PC-3 (cell line): ENCODE measurements around the gene CHST3. TPM values are rescaled to one million over a fixed set of nuclear protein-coding genes. Genes with fewer than 3 reads are reported as not detected.

Experiments used
- ATAC-seq: fragments of 200-7000 bp; cut with Tn5 transposase; 2 replicates; pipeline ENCODE4 v1.9.1; 2020; ENCODE audit warnings: mild to moderate bottlenecking, moderate library complexity
- BruUV-seq: library from RNA; stranded (reverse); fragments of 400-500 nt; replicated peaks from 2 replicates; lab custom pipeline; 2021; lab: Mats Ljungman, UMichigan
- CTCF ChIA-PET: fragments of 300-600 bp; sonication (Branson Sonifier 250); formaldehyde crosslinking; loops from one replicate; lab custom pipeline; 2022; ENCODE audit warnings: antibody characterized with exemption; lab: Charles Lee
- POLR2A ChIA-PET: fragments of 300-600 bp; sonication (Branson Sonifier 250); formaldehyde crosslinking; loops from one replicate; lab custom pipeline; 2022; ENCODE audit warnings: antibody characterized with exemption; ENCODE audit not compliant: unreplicated experiment; lab: Charles Lee
- DNase-seq: peaks from one replicate; pipeline ENCODE4 v3.0.0-alpha.2; 2015
- H2AFZ ChIP-seq: fragments of 300-600 bp; sonication (generic); 2 replicates; pipeline ENCODE4 v1.6.0; 2016; ENCODE audit warnings: antibody characterized with exemption, low read length
- H3F3A ChIP-seq: fragments of 300-600 bp; sonication (generic); one replicate; pipeline ENCODE4 v1.6.0; 2017; ENCODE audit warnings: antibody characterized with exemption, low read length, control low read depth, mild to moderate bottlenecking; ENCODE audit not compliant: unreplicated experiment
- H3K27ac ChIP-seq: fragments of 300-600 bp; sonication (generic); 2 replicates; pipeline ENCODE4 v1.5.1; 2016; ENCODE audit warnings: mild to moderate bottlenecking, low read length
- H3K27me3 ChIP-seq: fragments of 300-600 bp; sonication (generic); 2 replicates; pipeline ENCODE4 v1.6.1; 2016; ENCODE audit warnings: low read length, mixed read lengths
- H3K36me3 ChIP-seq: fragments of 300-600 bp; sonication (generic); 2 replicates; pipeline ENCODE4 v1.6.1; 2016; ENCODE audit warnings: low read depth, mixed run types, low read length, mixed read lengths
- H3K4me1 ChIP-seq: fragments of 300-600 bp; sonication (generic); 2 replicates; pipeline ENCODE4 v1.5.1; 2016; ENCODE audit warnings: low read length; ENCODE audit not compliant: insufficient read depth
- H3K4me2 ChIP-seq: fragments of 300-600 bp; sonication (generic); 2 replicates; pipeline ENCODE4 v1.6.0; 2016; ENCODE audit warnings: low read length
- H3K4me3 ChIP-seq: fragments of 300-600 bp; sonication (generic); 2 replicates; pipeline ENCODE4 v1.5.1; 2016; ENCODE audit warnings: mild to moderate bottlenecking, low read length, mixed read lengths
- H3K79me2 ChIP-seq: fragments of 300-600 bp; sonication (generic); 2 replicates; pipeline ENCODE4 v1.6.1; 2017; ENCODE audit warnings: low read length, mixed read lengths
- H3K9ac ChIP-seq: fragments of 300-600 bp; sonication (generic); 2 replicates; pipeline ENCODE4 v1.6.0; 2016; ENCODE audit warnings: mild to moderate bottlenecking, low read length
- H3K9me2 ChIP-seq: fragments of 300-600 bp; sonication (generic); replicated peaks from 2 replicates; pipeline ENCODE4 v1.6.1; 2016; ENCODE audit warnings: mixed run types, low read length, mixed read lengths
- H3K9me3 ChIP-seq: fragments of 300-600 bp; sonication (generic); 2 replicates; pipeline ENCODE4 v1.6.1; 2016; ENCODE audit warnings: low read length, mixed read lengths
- H4K20me1 ChIP-seq: fragments of 300-600 bp; sonication (generic); 2 replicates; pipeline ENCODE4 v1.6.1; 2016; ENCODE audit warnings: low read length, mixed read lengths
- EZH2 ChIP-seq: fragments of 300-600 bp; sonication (generic); IDR thresholded peaks from one replicate; pipeline ENCODE4 v1.6.1; 2017; ENCODE audit warnings: antibody characterized with exemption, mild to moderate bottlenecking, low read length; ENCODE audit not compliant: unreplicated experiment
- EZH2phosphoT487 ChIP-seq: fragments of 300-600 bp; sonication (generic); IDR thresholded peaks from 2 replicates; pipeline ENCODE4 v1.6.1; 2018; ENCODE audit warnings: mild to moderate bottlenecking, antibody characterized with exemption, low read length, borderline replicate concordance
- intact Hi-C: fragments of 100-400 bp; cut with micrococcal nuclease; formaldehyde crosslinking; loops from 2 replicates; pipeline ENCODE4 v1.9.0; 2023
- total RNA-seq: library from RNA; depleted of rRNA; stranded (reverse); fragments of >200 nt; gene quantifications from 2 replicates; pipeline ENCODE4 v1.2.3, GENCODE V29; 2014
- TF ChIP-seq, protein P1 (sequence below): fragments of 300-600 bp; sonication (generic); conservative IDR thresholded peaks from 2 replicates; pipeline ENCODE4 v1.5.1; 2017; ENCODE audit warnings: antibody characterized with exemption, low read depth, mild to moderate bottlenecking, low read length

The CHST3 gene
- total RNA-seq, 1 experiment from 2014 or later: 12.7 TPM

DNA sequence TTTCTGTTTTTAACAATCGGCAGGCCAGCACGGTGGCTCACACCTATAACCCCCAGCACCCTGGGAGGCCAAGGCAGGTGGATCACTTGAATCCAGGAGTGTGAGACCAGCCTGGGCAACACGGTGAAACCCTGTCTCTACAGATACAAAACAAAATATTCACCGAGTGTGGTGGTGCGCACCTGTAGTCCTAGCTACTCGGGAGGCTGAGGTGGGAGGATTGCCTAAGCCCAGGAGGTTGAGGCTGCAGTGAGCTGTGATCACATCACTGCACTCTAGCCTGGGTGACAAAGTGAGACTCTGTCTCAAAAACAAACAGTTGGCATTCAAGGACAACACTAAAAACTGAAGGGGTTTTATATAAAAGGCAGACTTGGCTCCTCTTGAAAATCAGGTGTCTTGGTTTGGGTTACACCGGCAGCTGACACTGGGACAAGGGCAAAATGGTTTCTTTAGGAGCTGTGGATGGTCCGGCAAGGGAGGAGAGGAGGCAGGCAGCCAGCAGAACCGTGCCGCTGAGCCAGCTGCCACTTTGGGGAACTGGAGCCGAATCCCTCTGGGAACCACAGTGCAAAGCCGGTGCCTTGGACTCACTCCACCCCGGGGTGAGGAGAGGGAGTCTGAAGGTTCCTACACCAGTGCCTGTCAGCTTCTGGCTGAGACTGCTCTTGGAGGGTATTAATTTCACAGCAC is 52.6 kb downstream of the CHST3 start:
- POLR2A ChIA-PET: no interaction called here
- no peak overlapping the region for H3K9ac ChIP-seq
- BruUV-seq: no TSS peak
- CTCF ChIA-PET: no interaction called here
- H3F3A ChIP-seq: no peaks in the 10 kb centered on the region
- H3K27ac ChIP-seq: no peak overlapping the region
- intact Hi-C loops: no loop called here
- H3K4me2 ChIP-seq: no peak overlapping the region
- ATAC-seq (no peak), DNase-seq (no peak)
- H3K36me3 ChIP-seq: no peaks in the 10 kb centered on the region
- no peaks in the 10 kb centered on the region for H3K27me3 ChIP-seq
- no peaks in the 10 kb centered on the region for H3K4me1 ChIP-seq
- H4K20me1 ChIP-seq: no peaks in the 10 kb centered on the region
- no peaks in the 10 kb centered on the region for H3K9me3 ChIP-seq
- H3K9me2 ChIP-seq: no peaks in the 10 kb centered on the region
- TF ChIP-seq EZH2 (no peak), EZH2phosphoT487 (no peak)
- TF ChIP-seq, protein P1, sequence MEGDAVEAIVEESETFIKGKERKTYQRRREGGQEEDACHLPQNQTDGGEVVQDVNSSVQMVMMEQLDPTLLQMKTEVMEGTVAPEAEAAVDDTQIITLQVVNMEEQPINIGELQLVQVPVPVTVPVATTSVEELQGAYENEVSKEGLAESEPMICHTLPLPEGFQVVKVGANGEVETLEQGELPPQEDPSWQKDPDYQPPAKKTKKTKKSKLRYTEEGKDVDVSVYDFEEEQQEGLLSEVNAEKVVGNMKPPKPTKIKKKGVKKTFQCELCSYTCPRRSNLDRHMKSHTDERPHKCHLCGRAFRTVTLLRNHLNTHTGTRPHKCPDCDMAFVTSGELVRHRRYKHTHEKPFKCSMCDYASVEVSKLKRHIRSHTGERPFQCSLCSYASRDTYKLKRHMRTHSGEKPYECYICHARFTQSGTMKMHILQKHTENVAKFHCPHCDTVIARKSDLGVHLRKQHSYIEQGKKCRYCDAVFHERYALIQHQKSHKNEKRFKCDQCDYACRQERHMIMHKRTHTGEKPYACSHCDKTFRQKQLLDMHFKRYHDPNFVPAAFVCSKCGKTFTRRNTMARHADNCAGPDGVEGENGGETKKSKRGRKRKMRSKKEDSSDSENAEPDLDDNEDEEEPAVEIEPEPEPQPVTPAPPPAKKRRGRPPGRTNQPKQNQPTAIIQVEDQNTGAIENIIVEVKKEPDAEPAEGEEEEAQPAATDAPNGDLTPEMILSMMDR: no peak
- H3K4me3 ChIP-seq: no peak overlapping the region
- no peak overlapping the region for H2AFZ ChIP-seq
- H3K79me2 ChIP-seq: no peaks in the 10 kb centered on the region

DNA sequence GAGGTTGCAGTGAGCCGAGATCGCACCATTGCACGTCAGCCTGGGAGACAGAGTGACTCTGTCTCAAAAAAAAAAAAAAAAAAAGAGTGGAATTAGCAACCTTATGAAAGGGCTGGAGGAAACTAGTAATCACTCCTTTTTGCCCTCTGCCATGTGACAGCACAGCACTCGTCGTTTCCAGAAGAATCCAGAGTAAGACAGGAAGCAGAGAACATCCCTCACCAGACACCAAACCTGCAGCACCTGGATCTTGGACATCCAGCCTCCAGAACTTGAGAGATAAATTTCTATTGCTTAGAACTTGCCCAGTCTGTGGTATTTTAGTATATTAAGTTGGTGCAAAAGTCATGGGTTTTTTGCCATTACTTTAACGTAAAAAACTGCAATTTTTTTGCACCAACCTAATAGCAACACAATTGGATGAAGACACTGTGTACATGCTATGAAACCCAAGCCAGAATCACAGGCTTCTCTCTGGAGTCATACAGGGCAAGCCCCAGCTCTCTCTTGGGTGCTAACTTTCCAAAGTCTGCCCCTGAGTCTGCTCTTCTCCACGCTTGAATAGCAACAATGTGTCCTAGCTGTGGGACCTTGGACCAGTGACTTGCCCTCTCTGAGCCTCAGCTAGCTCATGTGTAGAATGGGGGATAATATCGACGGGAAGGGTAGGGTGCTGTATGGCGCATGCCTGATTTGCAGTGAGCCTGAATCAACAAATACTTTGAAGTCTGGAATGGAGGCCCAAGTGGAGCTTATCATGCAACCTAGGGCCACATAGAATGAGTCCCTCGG is 55.1 kb downstream of the CHST3 start:
- H3K9me2 ChIP-seq: no peaks in the 10 kb centered on the region
- H4K20me1 ChIP-seq: no peaks in the 10 kb centered on the region
- H3K4me2 ChIP-seq: no peak overlapping the region
- no peak overlapping the region for H2AFZ ChIP-seq
- H3K27me3 ChIP-seq: no peaks in the 10 kb centered on the region
- H3K27ac ChIP-seq: no peak overlapping the region
- no peaks in the 10 kb centered on the region for H3K4me1 ChIP-seq
- H3K4me3 ChIP-seq: no peak overlapping the region
- no peaks in the 10 kb centered on the region for H3F3A ChIP-seq
- CTCF ChIA-PET: no interaction called here
- H3K9me3 ChIP-seq: no peaks in the 10 kb centered on the region
- no peak for DNase-seq
- H3K79me2 ChIP-seq: no peaks in the 10 kb centered on the region
- ATAC-seq: no peak
- TF ChIP-seq EZH2: no peak
- no peak for TF ChIP-seq EZH2phosphoT487
- no peaks in the 10 kb centered on the region for H3K36me3 ChIP-seq
- BruUV-seq: no TSS peak
- intact Hi-C loops: no loop called here
- POLR2A ChIA-PET: no interaction called here
- no peak overlapping the region for H3K9ac ChIP-seq

DNA sequence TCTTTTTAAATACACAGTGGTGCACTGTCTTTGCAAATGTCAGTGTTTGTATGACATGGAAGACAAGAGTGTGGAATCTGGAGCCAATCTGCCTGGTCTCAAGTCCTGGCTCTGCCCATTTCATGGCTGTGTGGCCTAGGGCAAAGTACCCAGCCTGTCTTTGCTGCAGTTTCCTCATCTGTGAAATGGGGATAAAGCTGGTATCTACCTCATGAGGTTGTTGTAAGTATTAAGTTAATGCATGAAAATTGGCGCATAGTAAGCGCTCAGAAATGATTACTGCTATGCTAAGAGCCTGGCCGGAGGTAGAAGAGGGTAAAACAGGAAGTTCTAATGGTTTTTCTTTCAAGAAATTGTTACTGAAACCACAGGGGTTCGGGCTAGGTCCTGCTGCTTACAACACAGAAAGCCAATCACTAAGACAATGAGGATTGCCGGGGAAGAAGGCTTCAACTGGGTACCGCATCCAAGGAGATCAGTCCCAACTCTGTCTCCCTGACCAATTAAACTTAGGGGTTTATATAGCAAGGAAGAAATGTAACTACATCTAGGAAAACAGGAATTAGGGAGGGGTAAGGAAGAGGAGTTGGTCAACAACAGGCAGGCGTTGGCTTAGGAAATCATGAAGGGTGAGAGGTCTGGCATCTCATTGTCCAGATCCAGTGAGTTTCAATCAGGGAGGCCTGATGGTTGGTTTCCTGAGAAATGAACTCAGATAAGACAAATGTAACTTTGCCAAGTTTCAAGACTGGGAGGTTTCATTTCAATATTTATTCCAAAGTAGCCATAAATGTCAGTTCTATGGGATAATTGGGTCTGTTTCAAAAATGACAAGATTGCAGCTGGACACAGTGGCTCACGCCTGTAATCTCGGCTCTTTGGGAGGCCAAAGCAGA is 57.0 kb downstream of the CHST3 start:
- ATAC-seq (no peak), DNase-seq (no peak)
- BruUV-seq: no TSS peak
- CTCF ChIA-PET: no interaction called here
- H3K4me2 ChIP-seq: no peak overlapping the region
- no peaks in the 10 kb centered on the region for H4K20me1 ChIP-seq
- no peaks in the 10 kb centered on the region for H3F3A ChIP-seq
- no peak overlapping the region for H3K4me3 ChIP-seq
- H3K27ac ChIP-seq: no peak overlapping the region
- no peaks in the 10 kb centered on the region for H3K79me2 ChIP-seq
- H3K9me2 ChIP-seq: no peaks in the 10 kb centered on the region
- no peak overlapping the region for H2AFZ ChIP-seq
- H3K4me1 ChIP-seq: no peaks in the 10 kb centered on the region
- POLR2A ChIA-PET: no interaction called here
- no peak overlapping the region for H3K9ac ChIP-seq
- intact Hi-C loops: no loop called here
- no peaks in the 10 kb centered on the region for H3K36me3 ChIP-seq
- no peak for TF ChIP-seq EZH2
- TF ChIP-seq, protein P1: no peak
- TF ChIP-seq EZH2phosphoT487: no peak
- H3K9me3 ChIP-seq: no peaks in the 10 kb centered on the region
- no peaks in the 10 kb centered on the region for H3K27me3 ChIP-seq
